Kidney (tissue), 14 donors: Measurements from ENCODE around the gene GNA12. TPM values are rescaled to one million over a fixed set of nuclear protein-coding genes. Genes with fewer than 3 reads are reported as not detected.

Source experiments
- DNase-seq, 5 donors: peaks; one replicate each; pipeline ENCODE4 v3.0.0-alpha.2; 2013 to 2020
- FAIRE-seq: peaks from 2 replicates; lab custom pipeline; 2012; peaks lifted over from hg19 to GRCh38; lab: Jason Lieb, UNC
- H3K27ac ChIP-seq, 2 donors: one replicate each; pipeline ENCODE4 v1.7.0; 2013; ENCODE audit warnings: low read depth in 2 of 2, low read length in 2 of 2, inconsistent platforms in 1 of 2
- H3K27me3 ChIP-seq: one replicate; pipeline ENCODE4 v1.7.1; 2013; ENCODE audit warnings: low read length, inconsistent platforms; ENCODE audit not compliant: control insufficient read depth, insufficient read depth
- H3K36me3 ChIP-seq, 3 donors: one replicate each; pipeline versions ENCODE4 v1.7.0 to v1.7.1; 2013; ENCODE audit warnings: low read length in 3 of 3, control low read depth in 1 of 3, inconsistent platforms in 1 of 3; ENCODE audit not compliant: insufficient read depth in 3 of 3, control insufficient read depth in 2 of 3
- H3K4me1 ChIP-seq, 3 donors: one replicate each; pipeline versions ENCODE4 v1.7.0 to v1.7.1; 2013; ENCODE audit warnings: low read length in 3 of 3, inconsistent platforms in 1 of 3, low read depth in 1 of 3; ENCODE audit not compliant: control insufficient read depth in 2 of 3, insufficient read depth in 2 of 3
- H3K4me3 ChIP-seq, 3 donors: one replicate each; pipeline versions ENCODE4 v1.7.0 to v1.8.1; 2013; ENCODE audit warnings: low read length in 3 of 3, control low read depth in 1 of 3, inconsistent platforms in 1 of 3
- H3K9ac ChIP-seq, 3 donors: one replicate each; pipeline versions ENCODE4 v1.7.0 to v1.7.1; 2013; ENCODE audit warnings: low read length in 3 of 3, control low read depth in 1 of 3, inconsistent platforms in 1 of 3
- H3K9me3 ChIP-seq, 3 donors: one replicate each; pipeline versions ENCODE4 v1.7.0 to v1.7.1; 2013; ENCODE audit warnings: low read length in 3 of 3, control low read depth in 1 of 3, inconsistent platforms in 1 of 3; ENCODE audit not compliant: control insufficient read depth in 2 of 3, insufficient read depth in 1 of 3
- CTCF ChIP-seq: IDR thresholded peaks from 3 replicates; pipeline ENCODE4 v1.5.1; 2012; ENCODE audit warnings: mild to moderate bottlenecking, moderate library complexity, borderline replicate concordance; ENCODE audit not compliant: insufficient read depth; ENCODE audit errors: extremely low read depth
- intact Hi-C: fragments of 100-400 bp; cut with DNase I; formaldehyde crosslinking; loops from one replicate; pipeline ENCODE4 v1.11.1; 2022
- polyA plus RNA-seq: library from polyadenylated mRNA; stranded (reverse); fragments of 350-450 nt; fragmentation: Illumina TruSeq; extraction: RNeasy Lipid Tissue Mini Kit (QIAGEN cat#74804); gene quantifications from one replicate; pipeline ENCODE4 v1.2.3, GENCODE V29; 2014; ENCODE audit warnings: low read depth, low replicate concordance; ENCODE audit not compliant: insufficient read depth
- total RNA-seq: library from RNA; stranded (reverse); fragmentation: NEBNext Ultra II Directional; extraction: Animal tissue kit (Norgen Biotek cat#: 25700); gene quantifications from one replicate; pipeline ENCODE4 v1.2.1, GENCODE V29; 2021
- donor health status: control.
- donor health status: control.
- donor health status: control.
- donor health status: control.
- donor health status: control.
- donor health status: DM: yes; HTN: yes; CAD: no.
- donor health status: Normal renal cell carcinoma (clear cell type).

Gene GNA12
- total and polyA plus RNA-seq, 2 donors from 2014 or later, result 16.5 to 41.1 TPM

GRCh38 chr7:2701424-2701823 lies 142.7 kb downstream of the GNA12 start:
- no peak for FAIRE-seq

GRCh38 chr7:2700141-2700850 lies 143.8 kb downstream of the GNA12 start:
- no peak overlapping the region for H3K4me3 ChIP-seq
- H3K9me3 ChIP-seq, result no peaks in the 10 kb centered on the region
- no peak overlapping the region for H3K9ac ChIP-seq
- no peak for TF ChIP-seq CTCF
- DNase-seq, result no peak
- no peaks in the 10 kb centered on the region for H3K36me3 ChIP-seq
- no peak for FAIRE-seq
- intact Hi-C loops, result no loop called here
- no peak overlapping the region for H3K27ac ChIP-seq
- no peaks in the 10 kb centered on the region for H3K27me3 ChIP-seq
- H3K4me1 ChIP-seq, result no peaks in the 10 kb centered on the region

More at GRCh38 chr7:2701424-2701823, 142.7 kb downstream of the GNA12 start:
- Histone ChIP-seq H3K4me3 (no peak overlapping the region), H3K27ac (no peak overlapping the region), H3K27me3 (no peaks in the 10 kb centered on the region), H3K9ac (no peak overlapping the region), H3K36me3 (no peaks in the 10 kb centered on the region), H3K9me3 (no peaks in the 10 kb centered on the region), H3K4me1 (no peaks in the 10 kb centered on the region)
- no peak for TF ChIP-seq CTCF
- intact Hi-C loops, result no loop called here
- DNase-seq, result peak in 1 of 5 donors; percentile 68

GRCh38 chr7:2699289-2699620 lies 144.9 kb downstream of the GNA12 start:
- H3K4me1 ChIP-seq, result no peaks in the 10 kb centered on the region
- no peak overlapping the region for H3K4me3 ChIP-seq
- H3K27ac ChIP-seq, result no peak overlapping the region
- no peaks in the 10 kb centered on the region for H3K36me3 ChIP-seq
- DNase-seq (no peak), FAIRE-seq (no peak)
- no peak overlapping the region for H3K9ac ChIP-seq
- intact Hi-C loops, result no loop called here
- H3K9me3 ChIP-seq, result no peaks in the 10 kb centered on the region
- no peak for TF ChIP-seq CTCF
- no peaks in the 10 kb centered on the region for H3K27me3 ChIP-seq
